NCI-H526 (cell line): ENCODE results near the gene TTBK1.

ENCODE experiments used
- DNase-seq, 2 experiments: peaks; one replicate each; lab custom pipeline; 2025; lab: John Stamatoyannopoulos, UW

Gene TTBK1

GRCh38 chr6:43223175-43223574 lies 20.1 kb upstream of the TTBK1 start:
- no peak for DNase-seq

GRCh38 chr6:43226192-43226851 lies 17.0 kb upstream of the TTBK1 start:
- no peak for DNase-seq

DNA sequence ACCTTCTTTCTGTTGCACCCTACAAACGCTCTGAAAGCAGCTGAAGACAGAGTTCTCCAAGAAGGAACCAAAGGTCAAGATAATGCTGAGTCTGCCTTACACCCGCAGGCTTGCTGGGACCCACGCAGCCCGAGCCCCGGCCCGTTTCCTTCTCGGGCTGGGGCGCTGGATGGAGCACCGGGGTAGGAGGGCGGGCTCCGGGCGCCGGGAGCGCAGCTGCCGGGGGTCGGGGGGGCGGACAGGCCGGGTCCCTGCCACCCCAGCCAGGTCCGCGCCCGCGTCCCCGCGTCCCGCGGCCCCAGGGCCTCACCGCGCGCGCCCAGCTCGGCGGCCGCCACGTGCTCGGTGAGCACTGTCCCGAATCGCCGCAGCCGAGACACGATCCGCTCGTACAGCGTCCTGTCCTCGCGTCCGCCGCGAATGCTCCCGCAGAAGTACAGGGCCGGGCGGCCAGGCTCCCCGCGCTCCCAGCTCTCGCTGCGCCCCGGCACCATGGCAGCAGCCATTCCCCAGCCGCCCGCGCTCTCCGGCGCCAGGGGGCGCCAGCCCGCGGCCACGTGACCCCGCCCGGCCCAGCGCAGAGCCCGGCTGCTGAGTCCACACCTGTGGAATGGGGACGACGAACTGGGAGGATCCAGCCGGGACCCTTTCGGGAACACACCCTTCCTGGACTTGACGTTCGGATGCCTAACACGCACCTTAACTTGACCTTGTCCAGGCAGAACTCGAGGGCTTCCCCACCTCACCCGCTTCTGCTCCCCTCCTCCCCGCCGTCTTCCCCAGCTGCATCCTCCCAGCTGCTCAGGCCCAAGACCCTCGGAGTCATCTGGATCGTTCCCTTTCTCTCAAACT lies 14.1 kb upstream of the TTBK1 start, which contains the start of gene DNPH1:
TSS of gene DNPH1 (minus strand) at position 531 of the 852 bp plus-strand sequence. CDS start at position 506, 25 bp downstream.
- peak in 1 of 2 experiments; percentile 83 for DNase-seq

- no peak for DNase-seq
Observed at GRCh38 chr6:43229803-43230620, 13.3 kb upstream of the TTBK1 start.

GRCh38 chr6:43231053-43231452 lies 12.2 kb upstream of the TTBK1 start:
- no peak for DNase-seq

DNA sequence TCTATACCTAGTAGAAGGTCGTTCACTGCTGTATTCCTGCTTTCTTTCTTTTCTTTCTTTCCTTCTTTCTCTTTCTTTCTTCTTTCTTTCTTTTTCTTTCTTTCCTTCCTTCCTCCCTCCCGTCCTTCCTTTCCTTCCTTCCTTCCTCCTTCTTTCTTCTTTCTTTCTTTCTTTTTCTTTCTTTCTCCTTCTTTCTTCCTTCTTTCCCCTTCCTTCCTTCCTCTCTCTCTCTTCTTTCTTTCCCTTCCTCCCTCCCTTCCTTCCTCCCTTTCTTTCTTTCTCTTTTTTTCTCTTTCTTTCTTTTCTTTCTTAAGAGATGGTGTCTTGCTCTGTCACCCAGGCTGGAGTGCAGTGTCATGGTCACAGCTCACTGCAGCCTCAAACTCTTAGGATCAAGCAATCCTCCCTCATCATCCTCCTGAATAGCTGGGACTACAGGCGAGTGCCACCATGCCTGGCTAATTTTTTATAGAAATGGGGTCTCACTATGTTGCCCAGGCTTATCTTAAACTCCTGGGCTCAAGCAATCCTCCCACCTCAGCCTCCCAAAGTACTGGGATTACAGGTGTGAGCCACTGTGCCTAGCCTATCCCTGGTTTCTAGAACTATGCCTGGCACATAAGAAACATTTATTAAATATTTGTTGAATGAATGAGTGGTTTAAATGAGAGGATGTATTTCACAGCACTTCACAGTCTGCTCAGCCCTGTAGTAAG lies 11.4 kb upstream of the TTBK1 start:
- DNase-seq, result no peak

DNA sequence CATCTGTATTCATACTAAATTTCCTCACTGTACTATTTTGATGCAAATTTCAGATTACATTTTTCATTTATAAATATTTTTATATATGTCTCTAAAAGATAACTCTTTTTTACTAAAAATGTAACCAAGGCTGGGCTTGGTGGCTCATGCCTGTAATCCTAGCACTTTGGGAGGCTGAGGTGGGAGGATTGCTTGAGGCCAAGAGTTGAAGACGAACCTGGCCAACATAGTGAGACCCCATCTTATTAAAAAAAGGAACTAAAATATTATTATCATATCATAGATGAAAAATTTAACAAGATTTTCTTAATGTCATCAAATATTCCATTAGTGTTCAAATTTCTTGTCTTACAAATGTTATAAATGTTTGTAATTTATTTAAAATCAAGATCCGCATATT lies 7.4 kb upstream of the TTBK1 start:
- DNase-seq, result no peak

GRCh38 chr6:43239054-43239453 lies 4.2 kb upstream of the TTBK1 start:
- DNase-seq, result no peak

DNA sequence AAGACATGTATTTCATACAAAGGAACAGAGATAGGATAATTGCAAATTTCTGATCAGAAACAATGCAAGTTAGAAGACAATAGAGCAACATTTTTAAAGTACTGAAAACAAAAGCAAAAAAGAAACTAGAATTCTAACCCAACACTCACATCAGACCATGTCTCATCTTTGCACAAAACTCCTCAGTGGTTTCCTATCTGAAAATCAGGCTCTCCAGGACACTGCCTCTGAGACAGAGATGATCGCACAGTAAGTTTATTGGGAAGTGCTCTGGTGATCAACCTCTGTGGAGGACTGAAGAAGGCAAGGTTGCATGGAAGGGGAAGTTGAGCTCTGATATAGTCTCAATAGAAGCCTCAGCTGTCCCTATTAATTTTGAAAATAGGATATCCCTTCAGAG lies 2.3 kb upstream of the TTBK1 start:
- DNase-seq, result no peak

DNA sequence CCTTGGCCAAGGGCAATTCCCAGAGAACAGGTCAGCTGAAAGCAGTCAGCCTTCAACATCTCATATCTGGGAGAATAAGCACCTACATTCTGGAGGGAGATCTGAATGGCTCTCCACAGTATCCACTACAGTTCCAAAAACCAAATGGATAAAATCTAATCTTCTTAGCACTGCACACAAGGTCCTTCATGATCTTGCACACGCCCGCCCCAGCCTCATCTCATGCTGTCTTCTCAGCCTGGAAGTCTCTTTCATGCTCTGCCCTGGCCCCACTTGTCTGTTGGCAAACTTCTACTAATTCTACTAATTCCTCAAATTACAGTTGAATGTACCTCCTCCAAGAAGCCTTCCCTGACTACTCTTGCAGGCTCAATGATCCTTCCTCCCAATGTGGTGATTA lies 1.8 kb upstream of the TTBK1 start:
- DNase-seq, result no peak

DNA sequence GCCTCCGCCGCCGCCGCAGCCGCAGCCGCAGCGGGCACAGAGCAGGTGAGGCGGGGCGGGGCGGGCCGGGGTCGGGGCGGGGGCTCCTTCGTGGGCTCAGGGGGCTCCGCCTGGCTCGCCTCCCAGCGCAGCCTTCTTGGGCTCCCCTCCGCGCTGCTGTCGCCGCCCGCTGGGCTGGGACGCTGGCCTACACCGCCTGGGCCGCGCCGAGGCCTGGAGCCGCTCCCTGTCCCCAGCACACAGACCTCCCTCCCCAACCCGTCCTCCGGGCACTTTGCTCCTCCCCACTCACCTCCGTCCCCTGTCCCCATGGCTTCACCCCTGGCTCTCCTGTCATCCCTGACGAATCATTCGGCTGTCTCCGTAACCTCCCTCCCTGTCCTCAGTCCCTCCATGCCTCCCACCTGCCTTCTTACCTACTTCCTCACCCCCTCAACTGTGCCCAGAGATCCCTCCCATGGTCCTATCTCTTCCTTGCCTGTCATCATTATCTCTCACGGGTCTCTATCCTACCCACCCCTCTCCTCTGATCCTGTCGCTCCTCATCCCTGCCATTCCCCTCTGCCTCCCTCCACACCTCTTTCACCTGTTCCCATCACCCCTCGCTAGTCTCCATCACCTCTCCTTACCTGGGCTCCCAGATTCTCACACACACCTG lies 512 bp downstream of the TTBK1 start:
- no peak for DNase-seq

DNA sequence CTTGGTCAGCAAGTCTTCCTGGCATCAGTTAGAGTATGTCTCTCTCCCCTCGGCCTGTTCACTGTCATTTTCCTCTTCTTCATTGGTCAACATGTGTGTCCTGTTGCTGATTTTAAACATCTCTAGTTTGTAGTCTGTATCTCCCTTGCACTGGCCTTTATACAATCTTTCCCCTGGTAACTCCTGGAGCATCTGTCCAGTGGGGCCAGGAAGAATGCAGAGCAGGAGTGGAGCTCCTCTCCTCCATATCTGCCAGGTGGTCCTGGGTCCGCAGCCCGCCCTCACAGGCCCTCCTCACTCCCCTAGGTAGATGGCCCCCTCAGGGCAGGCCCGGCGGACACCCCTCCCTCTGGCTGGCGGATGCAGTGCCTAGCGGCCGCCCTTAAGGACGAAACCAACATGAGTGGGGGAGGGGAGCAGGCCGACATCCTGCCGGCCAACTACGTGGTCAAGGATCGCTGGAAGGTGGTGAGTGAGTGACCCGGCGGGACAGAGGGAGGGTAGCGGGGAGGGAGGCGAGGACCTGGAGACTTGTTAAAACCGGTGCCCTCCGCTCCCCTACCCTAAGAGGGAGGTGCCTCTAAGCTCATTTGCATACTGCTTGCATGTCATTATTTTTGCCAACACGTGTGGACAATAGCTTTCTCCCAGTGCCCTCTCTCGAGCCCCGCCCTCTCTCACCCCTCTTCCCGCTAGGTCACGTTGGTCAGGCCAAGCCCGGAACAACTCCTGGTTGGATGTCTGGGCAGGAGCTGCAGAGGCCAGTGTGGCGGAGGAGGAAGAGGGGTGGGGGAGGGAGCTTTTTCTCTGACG lies 3.2 kb downstream of the TTBK1 start:
- peak; percentile 87 to 88 for DNase-seq

GRCh38 chr6:43247114-43247999 lies 4.1 kb downstream of the TTBK1 start:
- peak; percentile 87 to 90 for DNase-seq

- DNase-seq, result no peak
Observed at GRCh38 chr6:43248101-43248500, 4.8 kb downstream of the TTBK1 start.

GRCh38 chr6:43248791-43249190 lies 5.5 kb downstream of the TTBK1 start:
- DNase-seq, result no peak

DNA sequence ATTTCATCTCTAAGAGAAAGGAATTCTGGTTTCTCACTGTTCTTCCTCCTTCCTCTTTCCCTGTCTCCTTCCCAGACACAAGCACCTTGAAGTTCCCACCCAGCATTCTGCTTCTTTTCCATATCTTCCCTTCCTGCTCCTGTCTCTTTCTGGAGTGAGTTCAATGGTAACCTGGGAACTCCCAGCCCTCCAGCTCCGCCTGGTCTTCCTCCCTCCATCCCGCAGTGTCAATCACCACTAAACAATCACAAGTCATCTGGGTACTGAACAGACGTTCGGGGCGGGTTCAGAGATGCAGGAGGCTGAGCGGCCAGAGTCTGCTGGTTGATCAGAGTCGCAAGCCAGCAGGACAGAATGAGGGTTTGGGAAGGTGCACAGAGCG lies 7.7 kb downstream of the TTBK1 start:
- peak in 1 of 2 experiments; percentile 42 for DNase-seq

DNA sequence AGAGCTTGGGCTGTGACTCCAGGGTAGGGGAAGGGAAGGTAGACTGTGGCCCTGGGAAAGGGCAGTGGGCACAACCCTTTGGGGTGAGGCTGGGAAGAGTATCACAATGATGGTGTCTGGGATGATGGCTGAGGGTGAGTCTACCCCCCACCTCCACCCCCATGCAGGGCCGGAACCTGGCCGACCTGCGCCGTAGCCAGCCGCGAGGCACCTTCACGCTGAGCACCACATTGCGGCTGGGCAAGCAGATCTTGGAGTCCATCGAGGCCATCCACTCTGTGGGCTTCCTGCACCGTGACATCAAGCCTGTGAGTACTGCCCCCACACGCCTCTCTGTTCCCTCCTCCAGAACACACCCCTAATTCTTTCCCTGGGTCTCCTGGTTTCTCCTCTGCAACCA lies 10.1 kb downstream of the TTBK1 start:
- DNase-seq, result no peak

- DNase-seq, result no peak
Observed at GRCh38 chr6:43254138-43254817, 11.0 kb downstream of the TTBK1 start.

GRCh38 chr6:43254846-43255245 lies 11.6 kb downstream of the TTBK1 start:
- DNase-seq, result no peak
